Gastroesophageal sphincter (tissue), 2 donors: Measurements from ENCODE around the gene WDR86.

Experiments
- POLR2A ChIP-seq, 2 donors: fragments of 450-650 bp; IDR thresholded peaks; one replicate each; pipeline ENCODE4 v1.6.1; 2017; ENCODE audit warnings: antibody characterized with exemption in 2 of 2, mild to moderate bottlenecking in 2 of 2, moderate library complexity in 1 of 2
- POLR2AphosphoS5 ChIP-seq: sonication (generic); formaldehyde crosslinking; IDR thresholded peaks from one replicate; pipeline ENCODE4 v1.6.1; 2017; ENCODE audit warnings: antibody characterized with exemption

DNA sequence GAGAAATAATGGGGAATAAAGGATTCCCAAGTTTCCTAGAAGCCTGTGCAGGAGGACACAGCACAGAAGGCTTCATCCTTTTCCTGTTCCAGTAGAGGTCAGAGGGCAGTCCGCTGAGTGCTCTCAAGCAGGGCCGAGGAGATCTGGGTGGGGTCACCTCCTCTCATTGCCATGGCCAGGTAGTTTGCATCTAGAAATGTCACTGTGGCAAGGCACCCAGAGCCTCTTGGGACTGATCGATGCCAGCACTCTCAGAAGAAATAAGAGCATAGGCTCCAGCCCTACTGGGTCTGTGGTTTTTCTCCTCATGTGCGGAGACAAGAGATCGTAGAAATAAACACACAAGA, 60.4 kb downstream of the WDR86 start:
- TF ChIP-seq POLR2AphosphoS5 (no peak), POLR2A (IDR thresholded peaks at IDR 0.05) (no peak)
